ENCODE measurements around the gene SUDS3. TPM values are rescaled to one million over a fixed set of nuclear protein-coding genes. Genes with fewer than 3 reads are reported as not detected.

SUDS3 gene
- total RNA-seq, 1 experiment from 2014 or later: 42.8 TPM

GRCh38 chr12:118345355-118345754 is 31.0 kb upstream of the SUDS3 start:
- no peak for TF ChIP-seq CTCF (IDR thresholded peaks at IDR 0.05; ENCODE audit: insufficient read depth in 1 of 2, low read depth in 1 of 2, low read length in 1 of 2, severe bottlenecking in 1 of 2, unreplicated experiment in 1 of 2)
- peaks cover 16% of the 10 kb centered on the region for H3K4me1 Mint-ChIP-seq (ENCODE audit: low read depth, unreplicated experiment)
- intact Hi-C loops (cut with micrococcal nuclease; ENCODE audit: unreplicated experiment): no loop called here
- H3K9me3 Mint-ChIP-seq (ENCODE audit: unreplicated experiment): no peaks in the 10 kb centered on the region
- no peaks in the 10 kb centered on the region for H3K9me3 ChIP-seq
- DNase-seq: no peak
- ChIA-PET POLR2A (no interaction called here), CTCF (no interaction called here)
- peaks cover 17% of the 10 kb centered on the region for H3K4me1 ChIP-seq
- BruUV-seq (replicated peaks): no TSS peak
- no peak overlapping the region for H3K4me3 ChIP-seq (ENCODE audit: low read depth, low read length)
- H3K27me3 ChIP-seq (replicated peaks; ENCODE audit: control insufficient read depth, insufficient read depth, low read length): no peaks in the 10 kb centered on the region
- H3K4me3 Mint-ChIP-seq (ENCODE audit: unreplicated experiment): no peak overlapping the region
- no peaks in the 10 kb centered on the region for H3K27me3 Mint-ChIP-seq (ENCODE audit: insufficient read depth, unreplicated experiment)
- no peak overlapping the region for H3K27ac Mint-ChIP-seq (ENCODE audit: unreplicated experiment)
- no peaks in the 10 kb centered on the region for H3K36me3 Mint-ChIP-seq (ENCODE audit: insufficient read depth, unreplicated experiment)
- H3K36me3 ChIP-seq (ENCODE audit: control insufficient read depth, insufficient read depth, low read length): no peaks in the 10 kb centered on the region

- Mint-ChIP-seq H3K27me3 (ENCODE audit: insufficient read depth, unreplicated experiment) (no peaks in the 10 kb centered on the region), H3K4me1 (ENCODE audit: low read depth, unreplicated experiment) (peaks cover 16% of the 10 kb centered on the region), H3K36me3 (ENCODE audit: insufficient read depth, unreplicated experiment) (no peaks in the 10 kb centered on the region), H3K9me3 (ENCODE audit: unreplicated experiment) (no peaks in the 10 kb centered on the region), H3K27ac (ENCODE audit: unreplicated experiment) (peak overlapping the region; percentile 82), H3K4me3 (ENCODE audit: unreplicated experiment) (no peak overlapping the region)
- no peak for DNase-seq
- peaks cover 17% of the 10 kb centered on the region for H3K4me1 ChIP-seq
- ChIA-PET CTCF (no interaction called here), POLR2A (no interaction called here)
- no peaks in the 10 kb centered on the region for H3K9me3 ChIP-seq
- TF ChIP-seq CTCF (IDR thresholded peaks at IDR 0.05; ENCODE audit: insufficient read depth in 1 of 2, low read depth in 1 of 2, low read length in 1 of 2, severe bottlenecking in 1 of 2, unreplicated experiment in 1 of 2): no peak
- H3K4me3 ChIP-seq (ENCODE audit: low read depth, low read length): no peak overlapping the region
- no peaks in the 10 kb centered on the region for H3K27me3 ChIP-seq (replicated peaks; ENCODE audit: control insufficient read depth, insufficient read depth, low read length)
- intact Hi-C loops (cut with micrococcal nuclease; ENCODE audit: unreplicated experiment): no loop called here
- H3K36me3 ChIP-seq (ENCODE audit: control insufficient read depth, insufficient read depth, low read length): no peaks in the 10 kb centered on the region
- no TSS peak for BruUV-seq (replicated peaks)
These were observed 29.5 kb upstream of the SUDS3 start for GRCh38 chr12:118346895-118347294.

- Mint-ChIP-seq H3K4me3 (ENCODE audit: unreplicated experiment) (peak overlapping the region; percentile 17), H3K36me3 (ENCODE audit: insufficient read depth, unreplicated experiment) (no peaks in the 10 kb centered on the region), H3K27ac (ENCODE audit: unreplicated experiment) (peak overlapping the region; percentile 82), H3K9me3 (ENCODE audit: unreplicated experiment) (no peaks in the 10 kb centered on the region), H3K4me1 (ENCODE audit: low read depth, unreplicated experiment) (peaks cover 16% of the 10 kb centered on the region), H3K27me3 (ENCODE audit: insufficient read depth, unreplicated experiment) (no peaks in the 10 kb centered on the region)
- DNase-seq: no peak
- TF ChIP-seq CTCF (IDR thresholded peaks at IDR 0.05; ENCODE audit: insufficient read depth in 1 of 2, low read depth in 1 of 2, low read length in 1 of 2, severe bottlenecking in 1 of 2, unreplicated experiment in 1 of 2): no peak
- H3K4me3 ChIP-seq (ENCODE audit: low read depth, low read length): no peak overlapping the region
- H3K36me3 ChIP-seq (ENCODE audit: control insufficient read depth, insufficient read depth, low read length): no peaks in the 10 kb centered on the region
- peaks cover 17% of the 10 kb centered on the region for H3K4me1 ChIP-seq
- BruUV-seq (replicated peaks): no TSS peak
- POLR2A ChIA-PET: interaction anchor here (0.6 kb wide), 1 partner anchor 25 kb away, joined by 10 read pairs; no protein-coding TSS in a partner anchor
- H3K27me3 ChIP-seq (replicated peaks; ENCODE audit: control insufficient read depth, insufficient read depth, low read length): no peaks in the 10 kb centered on the region
- no peaks in the 10 kb centered on the region for H3K9me3 ChIP-seq
- CTCF ChIA-PET: no interaction called here
- intact Hi-C loops (cut with micrococcal nuclease; ENCODE audit: unreplicated experiment): no loop called here
These were observed 28.4 kb upstream of the SUDS3 start for GRCh38 chr12:118347916-118348315.
